Measurements from ENCODE around the gene FOXQ1. TPM values are rescaled to one million over a fixed set of nuclear protein-coding genes. Genes with fewer than 3 reads are reported as not detected.

Gene FOXQ1
- total RNA-seq, 2 donors from 2014 or later: 20.3 to 38.6 TPM

DNA sequence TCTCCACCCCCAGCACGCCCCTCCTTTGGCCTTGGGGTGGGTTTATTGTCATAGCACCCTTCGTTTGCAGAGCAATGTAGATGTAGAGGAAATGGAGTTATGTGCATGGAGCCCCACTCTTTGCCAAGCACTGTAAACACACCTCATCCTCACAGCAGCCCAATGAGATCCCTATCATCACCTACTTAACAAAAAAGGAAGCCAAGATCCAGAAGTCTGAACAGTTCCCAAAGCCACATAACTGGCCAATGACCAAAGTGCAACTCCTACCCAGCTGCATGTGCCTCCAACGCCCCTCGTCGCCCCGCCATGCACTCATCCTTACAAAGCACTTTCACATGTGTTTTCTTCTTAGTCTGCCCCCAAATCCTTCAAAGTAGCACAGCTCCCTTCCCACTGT lies 21.8 kb upstream of the FOXQ1 start:
- WGBS: 68% methylated on average over 6 of the region's 6 CpGs
- intact Hi-C loops (cut with DNase I): no loop called here
- H3K4me3 ChIP-seq: no peak overlapping the region
- H3K27me3 ChIP-seq (replicated peaks; ENCODE audit: insufficient read depth): no peaks in the 10 kb centered on the region
- H3K27ac ChIP-seq: peak overlapping the region; percentile 38 to 51
- no peak for DNase-seq (ENCODE audit: low spot score)
- H3K36me3 ChIP-seq: no peaks in the 10 kb centered on the region
- TF ChIP-seq POLR2AphosphoS5 (IDR thresholded peaks at IDR 0.05): no peak
- TF ChIP-seq, protein P1, sequence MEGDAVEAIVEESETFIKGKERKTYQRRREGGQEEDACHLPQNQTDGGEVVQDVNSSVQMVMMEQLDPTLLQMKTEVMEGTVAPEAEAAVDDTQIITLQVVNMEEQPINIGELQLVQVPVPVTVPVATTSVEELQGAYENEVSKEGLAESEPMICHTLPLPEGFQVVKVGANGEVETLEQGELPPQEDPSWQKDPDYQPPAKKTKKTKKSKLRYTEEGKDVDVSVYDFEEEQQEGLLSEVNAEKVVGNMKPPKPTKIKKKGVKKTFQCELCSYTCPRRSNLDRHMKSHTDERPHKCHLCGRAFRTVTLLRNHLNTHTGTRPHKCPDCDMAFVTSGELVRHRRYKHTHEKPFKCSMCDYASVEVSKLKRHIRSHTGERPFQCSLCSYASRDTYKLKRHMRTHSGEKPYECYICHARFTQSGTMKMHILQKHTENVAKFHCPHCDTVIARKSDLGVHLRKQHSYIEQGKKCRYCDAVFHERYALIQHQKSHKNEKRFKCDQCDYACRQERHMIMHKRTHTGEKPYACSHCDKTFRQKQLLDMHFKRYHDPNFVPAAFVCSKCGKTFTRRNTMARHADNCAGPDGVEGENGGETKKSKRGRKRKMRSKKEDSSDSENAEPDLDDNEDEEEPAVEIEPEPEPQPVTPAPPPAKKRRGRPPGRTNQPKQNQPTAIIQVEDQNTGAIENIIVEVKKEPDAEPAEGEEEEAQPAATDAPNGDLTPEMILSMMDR (IDR thresholded peaks at IDR 0.05): no peak
- TF ChIP-seq POLR2A (IDR thresholded peaks at IDR 0.05): no peak
- no peaks in the 10 kb centered on the region for H3K9me3 ChIP-seq
- peaks cover 10% of the 10 kb centered on the region for H3K4me1 ChIP-seq (replicated peaks)

GRCh38 chr6:1290805-1291204 lies 21.1 kb upstream of the FOXQ1 start:
- intact Hi-C loops (cut with DNase I): no loop called here
- Histone ChIP-seq H3K4me1 (replicated peaks) (peaks cover 11% of the 10 kb centered on the region), H3K36me3 (no peaks in the 10 kb centered on the region), H3K4me3 (no peak overlapping the region), H3K27me3 (replicated peaks; ENCODE audit: insufficient read depth) (no peaks in the 10 kb centered on the region), H3K27ac (peak overlapping the region; percentile 38 to 51), H3K9me3 (no peaks in the 10 kb centered on the region)
- TF ChIP-seq POLR2A (IDR thresholded peaks at IDR 0.05) (no peak), POLR2AphosphoS5 (IDR thresholded peaks at IDR 0.05) (peak; percentile 71)
- peak; percentile 63 for DNase-seq (ENCODE audit: low spot score)
- 45% methylated on average over 4 of the region's 4 CpGs for WGBS

DNA sequence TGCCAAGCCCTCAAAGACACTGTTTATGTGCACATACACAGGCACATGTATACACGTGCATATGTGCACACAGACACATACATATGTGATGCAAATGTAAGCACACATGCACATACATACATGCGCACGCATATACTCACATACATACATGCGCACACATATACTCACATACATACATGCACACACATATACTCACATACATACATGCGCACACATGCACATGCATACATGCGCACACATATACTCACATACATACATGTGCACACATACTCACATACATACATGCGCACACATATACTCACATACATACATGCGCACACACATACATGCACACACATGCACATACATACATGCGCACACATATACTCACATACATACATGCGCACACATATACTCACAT lies 20.5 kb upstream of the FOXQ1 start:
- 82% methylated on average over 10 of the region's 10 CpGs for WGBS
- Histone ChIP-seq H3K27me3 (replicated peaks; ENCODE audit: insufficient read depth) (no peaks in the 10 kb centered on the region), H3K36me3 (no peaks in the 10 kb centered on the region), H3K9me3 (no peaks in the 10 kb centered on the region), H3K4me3 (no peak overlapping the region), H3K27ac (no peak overlapping the region), H3K4me1 (replicated peaks) (peaks cover 11% of the 10 kb centered on the region)
- DNase-seq (ENCODE audit: low spot score): no peak
- TF ChIP-seq, protein P1 (IDR thresholded peaks at IDR 0.05): no peak
- no peak for TF ChIP-seq POLR2AphosphoS5 (IDR thresholded peaks at IDR 0.05)
- TF ChIP-seq POLR2A (IDR thresholded peaks at IDR 0.05): no peak
- intact Hi-C loops (cut with DNase I): no loop called here

DNA sequence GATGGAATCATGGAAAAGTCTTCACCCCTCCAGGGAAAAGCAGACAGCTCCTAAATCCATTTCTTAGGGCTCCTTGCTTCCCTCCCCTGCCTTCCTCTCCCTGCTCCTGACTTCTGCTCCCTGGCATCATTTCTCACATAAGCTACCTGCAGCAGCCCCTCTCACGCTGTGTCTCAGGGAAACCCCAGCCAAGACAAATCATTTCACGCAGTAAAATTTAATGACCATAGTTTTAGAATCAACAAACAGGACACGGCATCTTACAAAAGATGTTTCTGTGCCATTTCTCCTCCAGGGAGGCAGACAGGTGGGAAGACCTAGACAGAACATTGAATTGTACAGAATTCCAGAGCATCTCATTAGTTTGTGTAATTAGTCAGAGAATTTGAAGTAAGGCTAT lies 16.5 kb upstream of the FOXQ1 start:
- Histone ChIP-seq H3K9me3 (no peaks in the 10 kb centered on the region), H3K4me1 (replicated peaks) (peaks cover 10% of the 10 kb centered on the region), H3K4me3 (no peak overlapping the region), H3K36me3 (no peaks in the 10 kb centered on the region), H3K27ac (peak overlapping the region; percentile 20 to 24), H3K27me3 (replicated peaks; ENCODE audit: insufficient read depth) (no peaks in the 10 kb centered on the region)
- WGBS: 18% methylated on average over 3 of the region's 3 CpGs
- intact Hi-C loops (cut with DNase I): no loop called here
- TF ChIP-seq POLR2AphosphoS5 (IDR thresholded peaks at IDR 0.05): no peak
- TF ChIP-seq POLR2A (IDR thresholded peaks at IDR 0.05): no peak
- DNase-seq (ENCODE audit: low spot score): no peak

- TF ChIP-seq POLR2A (IDR thresholded peaks at IDR 0.05): no peak
- TF ChIP-seq, protein P1 (IDR thresholded peaks at IDR 0.05): no peak
- TF ChIP-seq POLR2AphosphoS5 (IDR thresholded peaks at IDR 0.05): peak; percentile 56
- intact Hi-C loops (cut with DNase I): no loop called here
- DNase-seq (ENCODE audit: low spot score): peak; percentile 84
- no peaks in the 10 kb centered on the region for H3K27me3 ChIP-seq (replicated peaks; ENCODE audit: insufficient read depth)
- no peaks in the 10 kb centered on the region for H3K36me3 ChIP-seq
- H3K4me1 ChIP-seq (replicated peaks): peaks cover 6% of the 10 kb centered on the region
- no peak overlapping the region for H3K4me3 ChIP-seq
- WGBS: 60% methylated on average over 7 of the region's 7 CpGs
- H3K27ac ChIP-seq: peak overlapping the region; percentile 20 to 41
- H3K9me3 ChIP-seq: no peaks in the 10 kb centered on the region
Observed at GRCh38 chr6:1296079-1296478, 15.8 kb upstream of the FOXQ1 start.

DNA sequence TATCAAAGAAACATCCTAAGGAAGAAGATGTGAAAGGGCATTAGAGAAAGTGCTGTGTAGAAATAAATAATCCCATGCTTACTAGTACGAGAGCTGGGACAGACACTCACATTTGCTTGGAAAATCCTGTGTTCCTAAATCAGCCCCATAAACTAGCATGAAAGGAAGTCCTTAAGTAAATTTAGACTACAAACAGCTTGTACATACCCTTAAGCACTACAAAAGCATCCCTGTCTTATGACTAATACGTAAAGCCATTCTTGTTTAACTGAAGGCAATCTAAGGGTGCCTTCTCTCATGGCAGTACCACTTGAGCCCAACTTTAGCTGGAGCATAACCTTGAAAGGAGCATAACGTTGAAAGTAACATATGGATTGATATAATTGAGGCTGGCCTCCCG lies 15.4 kb upstream of the FOXQ1 start:
- Histone ChIP-seq H3K9me3 (no peaks in the 10 kb centered on the region), H3K27ac (peak overlapping the region; percentile 20 to 41), H3K27me3 (replicated peaks; ENCODE audit: insufficient read depth) (no peaks in the 10 kb centered on the region), H3K4me1 (replicated peaks) (peaks cover 4% of the 10 kb centered on the region), H3K36me3 (no peaks in the 10 kb centered on the region), H3K4me3 (no peak overlapping the region)
- no peak for DNase-seq (ENCODE audit: low spot score)
- intact Hi-C loops (cut with DNase I): no loop called here
- 60% methylated on average over 4 of the region's 4 CpGs for WGBS
- TF ChIP-seq, protein P1 (IDR thresholded peaks at IDR 0.05): no peak
- no peak for TF ChIP-seq POLR2A (IDR thresholded peaks at IDR 0.05)
- no peak for TF ChIP-seq POLR2AphosphoS5 (IDR thresholded peaks at IDR 0.05)

Measured in prostate gland (tissue), 2 donors.